Cardiac muscle cell (in vitro differentiated cells and primary cell): ENCODE results near the gene EFNA5. TPM values are rescaled to one million over a fixed set of nuclear protein-coding genes. Genes with fewer than 3 reads are reported as not detected.

Experiments
- DNase-seq, 2 donors: peaks; one replicate each; pipeline versions ENCODE4 v3.0.0 to v3.0.0-alpha.2; 2010 to 2017; ENCODE audit warnings: low read depth in 1 of 2, low spot score in 1 of 2
- H3K27ac ChIP-seq: fragments of 200-600 bp; sonication (generic); 2 replicates; pipeline ENCODE4 v1.5.1; 2016
- H3K27me3 ChIP-seq: fragments of 200-600 bp; sonication (generic); 2 replicates; pipeline ENCODE4 v1.6.0; 2016; ENCODE audit warnings: control low read depth
- H3K36me3 ChIP-seq: fragments of 200-600 bp; sonication (generic); 2 replicates; pipeline ENCODE4 v1.5.1; 2016; ENCODE audit warnings: control low read depth
- H3K4me1 ChIP-seq: fragments of 200-600 bp; sonication (generic); 2 replicates; pipeline ENCODE4 v1.8.1; 2017; ENCODE audit warnings: low read depth, mild to moderate bottlenecking, mixed run types
- H3K4me3 ChIP-seq: fragments of 200-600 bp; sonication (generic); 2 replicates; pipeline ENCODE4 v1.5.1; 2016; ENCODE audit warnings: mild to moderate bottlenecking
- H3K9me3 ChIP-seq: fragments of 200-600 bp; sonication (generic); 2 replicates; pipeline ENCODE4 v1.5.1; 2017; ENCODE audit warnings: low read depth, mild to moderate bottlenecking, control low read depth
- polyA plus RNA-seq: library from polyadenylated mRNA; unstranded; fragments of >200 nt; fragmentation: Nextera tagmentation; extraction: Ambion mirVana; gene quantifications from 2 replicates; pipeline ENCODE4 v1.2.1, GENCODE V29; 2016
- total RNA-seq: library from RNA; depleted of rRNA; stranded (reverse); fragments of >200 nt; gene quantifications from 2 replicates; pipeline ENCODE4 v1.2.3, GENCODE V29; 2016
- TF ChIP-seq, protein P1 (sequence below): IDR thresholded peaks from 2 replicates; pipeline ENCODE4 v1.5.1; 2012; ENCODE audit warnings: low read depth, mild to moderate bottlenecking, low read length

Gene EFNA5
- total and polyA plus RNA-seq, 2 experiments from 2014 or later: 4.5 to 12.0 TPM

GRCh38 chr5:107426209-107426608, 244.5 kb downstream of the EFNA5 start:
- Histone ChIP-seq H3K9me3 (no peaks in the 10 kb centered on the region), H3K4me3 (no peak overlapping the region), H3K36me3 (no peaks in the 10 kb centered on the region), H3K27me3 (no peaks in the 10 kb centered on the region), H3K4me1 (peaks cover 11% of the 10 kb centered on the region), H3K27ac (no peak overlapping the region)
- TF ChIP-seq, protein P1, sequence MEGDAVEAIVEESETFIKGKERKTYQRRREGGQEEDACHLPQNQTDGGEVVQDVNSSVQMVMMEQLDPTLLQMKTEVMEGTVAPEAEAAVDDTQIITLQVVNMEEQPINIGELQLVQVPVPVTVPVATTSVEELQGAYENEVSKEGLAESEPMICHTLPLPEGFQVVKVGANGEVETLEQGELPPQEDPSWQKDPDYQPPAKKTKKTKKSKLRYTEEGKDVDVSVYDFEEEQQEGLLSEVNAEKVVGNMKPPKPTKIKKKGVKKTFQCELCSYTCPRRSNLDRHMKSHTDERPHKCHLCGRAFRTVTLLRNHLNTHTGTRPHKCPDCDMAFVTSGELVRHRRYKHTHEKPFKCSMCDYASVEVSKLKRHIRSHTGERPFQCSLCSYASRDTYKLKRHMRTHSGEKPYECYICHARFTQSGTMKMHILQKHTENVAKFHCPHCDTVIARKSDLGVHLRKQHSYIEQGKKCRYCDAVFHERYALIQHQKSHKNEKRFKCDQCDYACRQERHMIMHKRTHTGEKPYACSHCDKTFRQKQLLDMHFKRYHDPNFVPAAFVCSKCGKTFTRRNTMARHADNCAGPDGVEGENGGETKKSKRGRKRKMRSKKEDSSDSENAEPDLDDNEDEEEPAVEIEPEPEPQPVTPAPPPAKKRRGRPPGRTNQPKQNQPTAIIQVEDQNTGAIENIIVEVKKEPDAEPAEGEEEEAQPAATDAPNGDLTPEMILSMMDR: no peak
- no peak for DNase-seq

- TF ChIP-seq, protein P1: no peak
- Histone ChIP-seq H3K9me3 (no peaks in the 10 kb centered on the region), H3K27ac (no peak overlapping the region), H3K4me1 (peaks cover 11% of the 10 kb centered on the region), H3K27me3 (no peaks in the 10 kb centered on the region), H3K4me3 (no peak overlapping the region), H3K36me3 (no peaks in the 10 kb centered on the region)
- peak in 1 of 2 donors; percentile 81 for DNase-seq
These were observed 245.2 kb downstream of the EFNA5 start for GRCh38 chr5:107425541-107426031.

DNA sequence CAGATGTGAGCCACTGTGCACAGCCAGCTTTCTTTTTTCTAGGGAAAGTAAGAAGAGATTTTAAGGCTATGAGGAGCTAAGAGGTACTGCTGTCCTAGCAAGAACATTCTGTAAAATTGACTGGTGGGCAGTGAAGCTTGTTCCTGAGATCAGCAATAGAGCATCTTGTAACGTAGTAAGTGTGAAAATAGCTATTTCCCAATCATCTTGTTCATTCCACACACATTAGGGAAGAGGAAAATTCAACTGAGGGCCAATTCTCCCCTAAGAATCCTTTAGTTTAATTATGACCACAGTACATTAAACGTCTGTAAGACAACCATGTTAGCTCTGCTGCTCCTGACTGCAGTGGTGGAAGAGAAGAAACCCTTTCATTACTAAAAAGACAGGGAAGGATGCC, 246.2 kb downstream of the EFNA5 start:
- H3K27ac ChIP-seq: no peak overlapping the region
- TF ChIP-seq, protein P1: no peak
- no peak overlapping the region for H3K4me3 ChIP-seq
- H3K9me3 ChIP-seq: no peaks in the 10 kb centered on the region
- H3K4me1 ChIP-seq: peaks cover under 1% of the 10 kb centered on the region
- DNase-seq: peak in 1 of 2 donors; percentile 57
- no peaks in the 10 kb centered on the region for H3K27me3 ChIP-seq
- H3K36me3 ChIP-seq: no peaks in the 10 kb centered on the region

- Histone ChIP-seq H3K27ac (no peak overlapping the region), H3K4me3 (no peak overlapping the region), H3K9me3 (no peaks in the 10 kb centered on the region), H3K27me3 (no peaks in the 10 kb centered on the region), H3K4me1 (no peaks in the 10 kb centered on the region), H3K36me3 (no peaks in the 10 kb centered on the region)
- TF ChIP-seq, protein P1: no peak
- no peak for DNase-seq
These were observed 248.2 kb downstream of the EFNA5 start for GRCh38 chr5:107422494-107422893.

DNA sequence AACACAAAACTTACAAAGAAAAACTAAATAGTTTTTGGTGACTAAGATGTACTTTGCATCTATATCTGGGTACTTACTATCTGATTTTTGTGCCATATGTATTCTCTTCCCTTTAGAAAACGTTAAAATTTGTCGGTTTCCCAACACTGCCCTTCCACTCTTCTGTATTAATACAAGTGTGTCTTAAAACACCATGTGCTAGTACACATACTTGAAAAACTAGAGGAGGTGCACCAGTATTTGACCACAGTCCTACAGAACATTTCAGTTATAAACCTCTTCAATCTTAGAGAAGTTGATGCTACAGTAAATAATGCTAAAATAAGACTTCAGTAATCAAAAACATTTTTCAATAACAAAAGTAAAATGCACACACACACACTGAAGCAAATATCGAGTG, 251.2 kb downstream of the EFNA5 start:
- TF ChIP-seq, protein P1: no peak
- DNase-seq: no peak
- H3K36me3 ChIP-seq: no peaks in the 10 kb centered on the region
- no peak overlapping the region for H3K4me3 ChIP-seq
- no peaks in the 10 kb centered on the region for H3K9me3 ChIP-seq
- H3K4me1 ChIP-seq: peaks cover 15% of the 10 kb centered on the region
- no peak overlapping the region for H3K27ac ChIP-seq
- no peaks in the 10 kb centered on the region for H3K27me3 ChIP-seq

GRCh38 chr5:107418902-107419301, 251.8 kb downstream of the EFNA5 start:
- H3K4me1 ChIP-seq: peaks cover 21% of the 10 kb centered on the region
- no peaks in the 10 kb centered on the region for H3K36me3 ChIP-seq
- no peak for DNase-seq
- H3K4me3 ChIP-seq: no peak overlapping the region
- no peak overlapping the region for H3K27ac ChIP-seq
- H3K9me3 ChIP-seq: no peaks in the 10 kb centered on the region
- H3K27me3 ChIP-seq: no peaks in the 10 kb centered on the region
- TF ChIP-seq, protein P1: no peak
